ENCODE measurements around the gene CHST12. TPM values are rescaled to one million over a fixed set of nuclear protein-coding genes. Genes with fewer than 3 reads are reported as not detected.
A peak's percentile ranks its signal among the peaks of the same experiment; 100 is the strongest.
"Not testable (repeated sequence)": the region's sequence is repeated elsewhere in the genome, so short reads cannot be mapped to it uniquely, and the experiment has no call there.

Gene CHST12
- total RNA-seq, 3 donors from 2014 or later: 6.2 to 15.0 (median 7.2) TPM

- H3K27me3 ChIP-seq: no peaks in the 10 kb centered on the region
- no peaks in the 10 kb centered on the region for H3K36me3 ChIP-seq
- peaks cover 0 to 20% of the 10 kb centered on the region in 2 donors for H3K4me1 ChIP-seq
- no peak overlapping the region for H3K27ac ChIP-seq
- no peak for TF ChIP-seq POLR2A (IDR thresholded peaks at IDR 0.05)
- no peak for TF ChIP-seq POLR2AphosphoS5 (IDR thresholded peaks at IDR 0.05)
- TF ChIP-seq CTCF (IDR thresholded peaks at IDR 0.05): no peak
- intact Hi-C loops (cut with DNase I; ENCODE audit: low total_unique reads): no loop called here
- H3K4me3 ChIP-seq: no peak overlapping the region
- H3K9me3 ChIP-seq: no peaks in the 10 kb centered on the region
- no peak for DNase-seq (ENCODE audit: low spot score in 2 of 2)
Measured at GRCh38 chr7:2416650-2417049, 13.2 kb downstream of the CHST12 start.

GRCh38 chr7:2417178-2417577 lies 13.8 kb downstream of the CHST12 start:
- H3K4me1 ChIP-seq: peaks cover 0 to 14% of the 10 kb centered on the region in 2 donors
- H3K4me3 ChIP-seq; H3K9me3 ChIP-seq; H3K36me3 ChIP-seq; intact Hi-C loops (cut with DNase I; ENCODE audit: low total_unique reads); H3K27me3 ChIP-seq; DNase-seq (ENCODE audit: low spot score in 2 of 2); H3K27ac ChIP-seq: not testable (repeated sequence)

- Histone ChIP-seq H3K4me3 (no peak overlapping the region), H3K9me3 (no peaks in the 10 kb centered on the region), H3K27me3 (no peaks in the 10 kb centered on the region), H3K36me3 (no peaks in the 10 kb centered on the region), H3K27ac (peak overlapping the region in 1 of 2 donors; percentile 33), H3K4me1 (peaks cover 0 to 7% of the 10 kb centered on the region in 2 donors)
- intact Hi-C loops (cut with DNase I; ENCODE audit: low total_unique reads): no loop called here
- no peak for TF ChIP-seq POLR2A (IDR thresholded peaks at IDR 0.05)
- TF ChIP-seq CTCF (IDR thresholded peaks at IDR 0.05): no peak
- no peak for TF ChIP-seq POLR2AphosphoS5 (IDR thresholded peaks at IDR 0.05)
- no peak for DNase-seq (ENCODE audit: low spot score in 2 of 2)
Measured at GRCh38 chr7:2417981-2418481, 14.6 kb downstream of the CHST12 start.

GRCh38 chr7:2420216-2420933 lies 17.0 kb downstream of the CHST12 start:
- TF ChIP-seq POLR2A (IDR thresholded peaks at IDR 0.05) (no peak), POLR2AphosphoS5 (IDR thresholded peaks at IDR 0.05) (no peak), CTCF (IDR thresholded peaks at IDR 0.05) (no peak)
- DNase-seq (ENCODE audit: low spot score in 2 of 2): no peak
- no peaks in the 10 kb centered on the region for H3K27me3 ChIP-seq
- no peaks in the 10 kb centered on the region for H3K36me3 ChIP-seq
- intact Hi-C loops (cut with DNase I; ENCODE audit: low total_unique reads): no loop called here
- H3K9me3 ChIP-seq: no peaks in the 10 kb centered on the region
- H3K27ac ChIP-seq: no peak overlapping the region
- H3K4me3 ChIP-seq: no peak overlapping the region
- H3K4me1 ChIP-seq: peaks cover 0 to 7% of the 10 kb centered on the region in 2 donors

GRCh38 chr7:2421943-2422310 lies 18.5 kb downstream of the CHST12 start:
- peaks cover 0 to 7% of the 10 kb centered on the region in 2 donors for H3K4me1 ChIP-seq
- intact Hi-C loops (cut with DNase I; ENCODE audit: low total_unique reads): loop anchor here (2.0 kb wide), 1 partner anchor 27 kb away; no protein-coding TSS in a partner anchor
- no peak overlapping the region for H3K4me3 ChIP-seq
- no peaks in the 10 kb centered on the region for H3K36me3 ChIP-seq
- H3K27me3 ChIP-seq: no peaks in the 10 kb centered on the region
- DNase-seq (ENCODE audit: low spot score in 2 of 2): no peak
- TF ChIP-seq CTCF (IDR thresholded peaks at IDR 0.05): no peak
- no peak for TF ChIP-seq POLR2AphosphoS5 (IDR thresholded peaks at IDR 0.05)
- no peak for TF ChIP-seq POLR2A (IDR thresholded peaks at IDR 0.05)
- no peaks in the 10 kb centered on the region for H3K9me3 ChIP-seq
- no peak overlapping the region for H3K27ac ChIP-seq
